MCF 10A (cell line): ENCODE measurements around the gene DHRS9. TPM values are rescaled to one million over a fixed set of nuclear protein-coding genes. Genes with fewer than 3 reads are reported as not detected.

Experiments used
- BruUV-seq: library from RNA; stranded (reverse); fragments of 400-500 nt; replicated peaks from 2 replicates; lab custom pipeline; 2021; lab: Mats Ljungman, UMichigan
- CTCF ChIA-PET: fragments of 300-600 bp; sonication (Branson Sonifier 250); formaldehyde crosslinking; extraction: SDS; loops from one replicate; lab custom pipeline; 2021; ENCODE audit warnings: antibody characterized with exemption, inconsistent platforms; lab: Yijun Ruan, JAX
- POLR2A ChIA-PET: fragments of 300-600, 350-650 bp; sonication (Branson Sonifier 250); formaldehyde crosslinking; extraction: SDS; loops from one replicate; lab custom pipeline; 2020; ENCODE audit warnings: antibody characterized with exemption, inconsistent platforms; lab: Yijun Ruan, JAX
- DNase-seq: peaks from one replicate; pipeline ENCODE4 v3.0.0-alpha.2; 2018; ENCODE audit not compliant: unreplicated experiment
- H3K27ac Mint-ChIP-seq: one replicate; pipeline ENCODE4 v1.8.0; 2022; ENCODE audit warnings: mild to moderate bottlenecking, low read depth, mixed read lengths; ENCODE audit not compliant: unreplicated experiment
- H3K27me3 Mint-ChIP-seq: one replicate; pipeline ENCODE4 v1.8.0; 2022; ENCODE audit warnings: mixed read lengths; ENCODE audit not compliant: insufficient read depth, unreplicated experiment
- H3K36me3 Mint-ChIP-seq: one replicate; pipeline ENCODE4 v1.8.0; 2022; ENCODE audit warnings: mild to moderate bottlenecking, moderate library complexity, mixed read lengths; ENCODE audit not compliant: insufficient read depth, unreplicated experiment
- H3K4me1 Mint-ChIP-seq: one replicate; pipeline ENCODE4 v1.8.0; 2022; ENCODE audit warnings: mixed read lengths; ENCODE audit not compliant: insufficient read depth, unreplicated experiment
- H3K4me3 Mint-ChIP-seq: one replicate; pipeline ENCODE4 v1.8.0; 2022; ENCODE audit warnings: mild to moderate bottlenecking, moderate library complexity, mixed read lengths; ENCODE audit not compliant: unreplicated experiment
- H3K9me3 Mint-ChIP-seq: one replicate; pipeline ENCODE4 v1.8.0; 2022; ENCODE audit warnings: mixed read lengths; ENCODE audit not compliant: unreplicated experiment
- CTCF ChIP-seq: fragments of 200-600 bp; IDR thresholded peaks from one replicate; pipeline ENCODE4 v1.8.0; 2022; ENCODE audit warnings: antibody characterized with exemption, mild to moderate bottlenecking; ENCODE audit not compliant: unreplicated experiment
- intact Hi-C: fragments of 100-400 bp; cut with micrococcal nuclease; formaldehyde crosslinking; loops from 2 replicates; pipeline ENCODE4 v1.14.1; 2022
- total RNA-seq: library from RNA; stranded (reverse); gene quantifications from 2 replicates; pipeline ENCODE4 v1.2.3, GENCODE V29; 2022

The DHRS9 gene
- total RNA-seq, 1 experiment from 2014 or later = 0.21 TPM

GRCh38 chr2:169106134-169106533 lies 36.8 kb downstream of the DHRS9 start:
- Mint-ChIP-seq H3K4me1 (no peaks in the 10 kb centered on the region), H3K9me3 (no peaks in the 10 kb centered on the region), H3K4me3 (no peak overlapping the region), H3K27ac (no peak overlapping the region), H3K36me3 (no peaks in the 10 kb centered on the region), H3K27me3 (no peaks in the 10 kb centered on the region)
- no peak for DNase-seq
- intact Hi-C loops = no loop called here
- ChIA-PET POLR2A (interaction anchor here (0.6 kb wide), 1 partner anchor 112 kb away, joined by 3 read pairs; no protein-coding TSS in a partner anchor), CTCF (interaction anchor here (0.5 to 4.9 kb wide), 7 partner anchors 11 to 945 kb away, joined by 3 to 35 read pairs (median 3); no protein-coding TSS in a partner anchor)
- no TSS peak for BruUV-seq
- TF ChIP-seq CTCF = no peak

GRCh38 chr2:169106563-169107545 lies 37.5 kb downstream of the DHRS9 start:
- no peaks in the 10 kb centered on the region for H3K36me3 Mint-ChIP-seq
- H3K9me3 Mint-ChIP-seq = no peaks in the 10 kb centered on the region
- H3K27me3 Mint-ChIP-seq = no peaks in the 10 kb centered on the region
- H3K4me1 Mint-ChIP-seq = no peaks in the 10 kb centered on the region
- POLR2A ChIA-PET = interaction anchor here (0.5 to 1.1 kb wide), 3 partner anchors 10 to 115 kb away, joined by 3 read pairs; no protein-coding TSS in a partner anchor
- no peak overlapping the region for H3K4me3 Mint-ChIP-seq
- no peak overlapping the region for H3K27ac Mint-ChIP-seq
- DNase-seq = no peak
- no TSS peak for BruUV-seq
- intact Hi-C loops = no loop called here
- CTCF ChIA-PET = interaction anchor here (0.6 to 15.3 kb wide), 11 partner anchors 9 to 171 kb away, joined by 3 to 143 read pairs (median 5); no protein-coding TSS in a partner anchor
- TF ChIP-seq CTCF = no peak

GRCh38 chr2:169107645-169108044 lies 38.3 kb downstream of the DHRS9 start:
- Mint-ChIP-seq H3K36me3 (no peaks in the 10 kb centered on the region), H3K27me3 (no peaks in the 10 kb centered on the region), H3K4me1 (no peaks in the 10 kb centered on the region), H3K4me3 (no peak overlapping the region), H3K9me3 (no peaks in the 10 kb centered on the region), H3K27ac (no peak overlapping the region)
- intact Hi-C loops = no loop called here
- no TSS peak for BruUV-seq
- no peak for TF ChIP-seq CTCF
- POLR2A ChIA-PET = interaction anchor here (0.5 to 1.1 kb wide), 2 partner anchors 11 to 115 kb away, joined by 3 read pairs; no protein-coding TSS in a partner anchor
- DNase-seq = no peak
- CTCF ChIA-PET = interaction anchor here (0.6 to 15.3 kb wide), 9 partner anchors 10 to 192 kb away, joined by 3 to 143 read pairs (median 5); no protein-coding TSS in a partner anchor
